HepG2 (cell line): ENCODE data around the gene DGAT2. TPM values are rescaled to one million over a fixed set of nuclear protein-coding genes. Genes with fewer than 3 reads are reported as not detected.

Source experiments
- ETV6 ChIP-seq: sonication (generic); formaldehyde crosslinking; conservative IDR thresholded peaks from 2 replicates; pipeline ENCODE4 v1.4.0; 2020; ENCODE audit warnings: missing genetic modification reagents
- GABPA ChIP-seq, 2 experiments: IDR thresholded peaks; 2 replicates each; pipeline ENCODE4 v1.6.1; 2011 to 2016; ENCODE audit warnings: low read depth in 2 of 2, low read length in 1 of 2, missing biosample characterization in 1 of 2, missing genetic modification characterization in 1 of 2
- HNRNPUL1 ChIP-seq: fragments of 200-400 bp; formaldehyde crosslinking; IDR thresholded peaks from 2 replicates; pipeline ENCODE4 v1.6.1; 2017; ENCODE audit warnings: low read depth, mild to moderate bottlenecking, low read length, moderate library complexity
- MIER3 ChIP-seq: IDR thresholded peaks from 2 replicates; pipeline ENCODE4 v1.6.1; 2016; ENCODE audit warnings: missing compliant biosample characterization, borderline replicate concordance
- NKX3-1 ChIP-seq: sonication (generic); formaldehyde crosslinking; IDR thresholded peaks from 2 replicates; pipeline ENCODE4 v1.5.0; 2020; ENCODE audit warnings: missing genetic modification reagents
- NONO ChIP-seq, 2 experiments: fragments of 450-650 bp in 1 of 2; sonication (generic) in 1 of 2; formaldehyde crosslinking in 1 of 2; IDR thresholded peaks in 1 of 2; conservative IDR thresholded peaks in 1 of 2; 2 replicates each; pipeline versions ENCODE4 v1.6.1 to v1.8.0; 2017 to 2022; ENCODE audit warnings: mild to moderate bottlenecking in 1 of 2, missing genetic modification reagents in 1 of 2, moderate library complexity in 1 of 2
- SYNCRIP ChIP-seq: fragments of 200-400 bp; formaldehyde crosslinking; IDR thresholded peaks from 2 replicates; pipeline ENCODE4 v1.6.1; 2018; ENCODE audit warnings: mild to moderate bottlenecking, low read depth, low read length; ENCODE audit not compliant: insufficient read depth
- ZFP82 ChIP-seq: sonication (generic); formaldehyde crosslinking; IDR thresholded peaks from 2 replicates; pipeline ENCODE4 v1.5.1; 2020; ENCODE audit warnings: mild to moderate bottlenecking, missing genetic modification reagents, borderline replicate concordance
- ZNF224 ChIP-seq: sonication (generic); formaldehyde crosslinking; IDR thresholded peaks from 2 replicates; pipeline ENCODE4 v1.5.0; 2020; ENCODE audit warnings: mild to moderate bottlenecking, missing genetic modification reagents
- ZNF264 ChIP-seq: sonication (generic); formaldehyde crosslinking; IDR thresholded peaks from 2 replicates; pipeline ENCODE4 v1.4.0; 2020; ENCODE audit warnings: missing genetic modification reagents
- ZNF329 ChIP-seq: sonication (generic); formaldehyde crosslinking; IDR thresholded peaks from 2 replicates; pipeline ENCODE4 v1.9.0; 2021; ENCODE audit warnings: low read depth, mild to moderate bottlenecking, missing genetic modification reagents
- ZNF484 ChIP-seq: sonication (generic); formaldehyde crosslinking; IDR thresholded peaks from 2 replicates; pipeline ENCODE4 v1.5.1; 2020; ENCODE audit warnings: mild to moderate bottlenecking, low read depth, missing genetic modification reagents, borderline replicate concordance
- ZNF510 ChIP-seq: sonication (generic); formaldehyde crosslinking; IDR thresholded peaks from 2 replicates; pipeline ENCODE4 v1.4.0; 2020; ENCODE audit warnings: low read depth, mild to moderate bottlenecking, missing genetic modification reagents
- ZNF720 ChIP-seq: sonication (generic); formaldehyde crosslinking; IDR thresholded peaks from 2 replicates; pipeline ENCODE4 v1.4.0; 2020; ENCODE audit warnings: missing genetic modification reagents
- polyA plus RNA-seq, 8 experiments: library from polyadenylated mRNA; depleted of rRNA in 3 of 8; stranded (reverse) in 7 of 8; unstranded in 1 of 8; fragments of >200 nt; fragmentation: Illumina TruSeq in 4 of 8; extraction: Trizol in 4 of 8; gene quantifications; 2 replicates each; pipeline versions ENCODE4 v1.2.1 to v1.2.3, GENCODE V29; 2011 to 2016; ENCODE audit warnings: low read depth in 4 of 8, missing spikeins in 1 of 8, mixed read lengths in 1 of 8; ENCODE audit not compliant: insufficient read depth in 1 of 8
- total RNA-seq, 5 experiments: library from RNA; depleted of rRNA; stranded (reverse); fragments of >200 nt; fragmentation: Illumina TruSeq; extraction: Trizol; gene quantifications; 2 replicates each; pipeline ENCODE4 v1.2.3, GENCODE V29; 2016; ENCODE audit warnings: low read depth in 1 of 5
- TF ChIP-seq, protein P1 (sequence below): sonication (generic); formaldehyde crosslinking; IDR thresholded peaks from 2 replicates; pipeline ENCODE4 v1.4.0; 2020; ENCODE audit warnings: mild to moderate bottlenecking, missing genetic modification reagents
- TF ChIP-seq, protein P2 (sequence below): sonication (generic); formaldehyde crosslinking; IDR thresholded peaks from 2 replicates; pipeline ENCODE4 v1.4.0; 2020; ENCODE audit warnings: mild to moderate bottlenecking, low read depth, missing genetic modification reagents
- TF ChIP-seq, protein P3 (sequence below): sonication (generic); formaldehyde crosslinking; IDR thresholded peaks from 2 replicates; pipeline ENCODE4 v1.5.0; 2020; ENCODE audit warnings: mild to moderate bottlenecking, missing genetic modification reagents

DGAT2 gene
- total and polyA plus RNA-seq, 2 of the 13 experiments (the other 11 are each of a cell fraction or from before 2014, with no cell fraction given) = 39.0 to 65.6 TPM

DNA sequence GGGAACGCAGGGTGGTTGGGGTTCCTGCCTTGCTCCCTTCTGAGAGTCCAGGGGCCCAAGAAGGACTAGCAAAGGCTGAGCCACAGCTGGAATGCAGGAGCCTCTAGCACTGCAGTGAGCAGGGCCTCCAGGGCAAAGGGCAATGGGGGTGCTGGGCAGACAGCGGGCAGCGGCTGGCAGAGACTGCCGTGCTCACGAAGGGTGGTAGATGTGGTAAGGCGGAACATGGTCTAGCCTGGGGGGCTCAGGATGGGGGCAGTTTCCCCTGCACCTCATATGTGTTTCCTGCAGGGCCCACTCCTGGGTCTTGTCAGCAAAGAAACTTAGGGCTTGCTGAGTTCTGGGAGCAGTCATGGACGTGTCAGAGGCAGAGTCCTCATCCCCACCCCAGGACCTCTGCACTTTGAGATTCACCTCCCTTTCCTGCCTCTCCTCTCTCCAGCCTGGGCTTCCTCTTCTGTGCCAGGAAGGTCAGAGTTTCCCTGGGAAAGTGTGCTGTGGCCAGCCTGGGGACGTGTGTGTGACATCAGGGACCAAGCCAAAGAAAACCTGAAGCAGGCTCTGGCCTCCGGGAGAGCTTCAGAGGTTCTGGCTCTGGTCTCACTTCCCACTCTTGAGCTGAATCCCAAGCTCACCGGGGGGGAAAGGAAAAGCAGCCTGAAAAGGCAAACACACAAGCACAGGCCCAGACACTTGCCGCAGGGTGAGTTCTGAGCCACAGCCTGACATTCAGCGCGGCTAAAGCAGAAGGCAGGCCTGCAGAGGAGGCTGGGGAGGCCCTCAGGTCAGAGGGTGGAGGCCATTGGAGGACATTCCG is 46.5 kb upstream of the DGAT2 start (continued):
- TF ChIP-seq, protein P1, sequence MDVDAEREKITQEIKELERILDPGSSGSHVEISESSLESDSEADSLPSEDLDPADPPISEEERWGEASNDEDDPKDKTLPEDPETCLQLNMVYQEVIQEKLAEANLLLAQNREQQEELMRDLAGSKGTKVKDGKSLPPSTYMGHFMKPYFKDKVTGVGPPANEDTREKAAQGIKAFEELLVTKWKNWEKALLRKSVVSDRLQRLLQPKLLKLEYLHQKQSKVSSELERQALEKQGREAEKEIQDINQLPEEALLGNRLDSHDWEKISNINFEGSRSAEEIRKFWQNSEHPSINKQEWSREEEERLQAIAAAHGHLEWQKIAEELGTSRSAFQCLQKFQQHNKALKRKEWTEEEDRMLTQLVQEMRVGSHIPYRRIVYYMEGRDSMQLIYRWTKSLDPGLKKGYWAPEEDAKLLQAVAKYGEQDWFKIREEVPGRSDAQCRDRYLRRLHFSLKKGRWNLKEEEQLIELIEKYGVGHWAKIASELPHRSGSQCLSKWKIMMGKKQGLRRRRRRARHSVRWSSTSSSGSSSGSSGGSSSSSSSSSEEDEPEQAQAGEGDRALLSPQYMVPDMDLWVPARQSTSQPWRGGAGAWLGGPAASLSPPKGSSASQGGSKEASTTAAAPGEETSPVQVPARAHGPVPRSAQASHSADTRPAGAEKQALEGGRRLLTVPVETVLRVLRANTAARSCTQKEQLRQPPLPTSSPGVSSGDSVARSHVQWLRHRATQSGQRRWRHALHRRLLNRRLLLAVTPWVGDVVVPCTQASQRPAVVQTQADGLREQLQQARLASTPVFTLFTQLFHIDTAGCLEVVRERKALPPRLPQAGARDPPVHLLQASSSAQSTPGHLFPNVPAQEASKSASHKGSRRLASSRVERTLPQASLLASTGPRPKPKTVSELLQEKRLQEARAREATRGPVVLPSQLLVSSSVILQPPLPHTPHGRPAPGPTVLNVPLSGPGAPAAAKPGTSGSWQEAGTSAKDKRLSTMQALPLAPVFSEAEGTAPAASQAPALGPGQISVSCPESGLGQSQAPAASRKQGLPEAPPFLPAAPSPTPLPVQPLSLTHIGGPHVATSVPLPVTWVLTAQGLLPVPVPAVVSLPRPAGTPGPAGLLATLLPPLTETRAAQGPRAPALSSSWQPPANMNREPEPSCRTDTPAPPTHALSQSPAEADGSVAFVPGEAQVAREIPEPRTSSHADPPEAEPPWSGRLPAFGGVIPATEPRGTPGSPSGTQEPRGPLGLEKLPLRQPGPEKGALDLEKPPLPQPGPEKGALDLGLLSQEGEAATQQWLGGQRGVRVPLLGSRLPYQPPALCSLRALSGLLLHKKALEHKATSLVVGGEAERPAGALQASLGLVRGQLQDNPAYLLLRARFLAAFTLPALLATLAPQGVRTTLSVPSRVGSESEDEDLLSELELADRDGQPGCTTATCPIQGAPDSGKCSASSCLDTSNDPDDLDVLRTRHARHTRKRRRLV (CRISPR knock-in tag) = peak; percentile 87; the same call in 1 of the 2 replicates
- TF ChIP-seq ZNF510 (CRISPR knock-in tag) = no peak; the same call in 1 of the 2 replicates
- TF ChIP-seq GABPA (IDR thresholded peaks at IDR 0.05; ENCODE audit: low read depth, low read length) = no peak
- no peak; the same call in 1 of the 2 replicates for TF ChIP-seq GABPA (CRISPR knock-in tag; IDR thresholded peaks at IDR 0.05; ENCODE audit: low read depth)
- TF ChIP-seq ZNF484 (CRISPR knock-in tag) = no peak
- 0 out of 2 replicates have a peak, but pooled peaks have one; percentile 51 for TF ChIP-seq NKX3-1 (CRISPR knock-in tag)
- no peak for TF ChIP-seq HNRNPUL1
- TF ChIP-seq, protein P2, sequence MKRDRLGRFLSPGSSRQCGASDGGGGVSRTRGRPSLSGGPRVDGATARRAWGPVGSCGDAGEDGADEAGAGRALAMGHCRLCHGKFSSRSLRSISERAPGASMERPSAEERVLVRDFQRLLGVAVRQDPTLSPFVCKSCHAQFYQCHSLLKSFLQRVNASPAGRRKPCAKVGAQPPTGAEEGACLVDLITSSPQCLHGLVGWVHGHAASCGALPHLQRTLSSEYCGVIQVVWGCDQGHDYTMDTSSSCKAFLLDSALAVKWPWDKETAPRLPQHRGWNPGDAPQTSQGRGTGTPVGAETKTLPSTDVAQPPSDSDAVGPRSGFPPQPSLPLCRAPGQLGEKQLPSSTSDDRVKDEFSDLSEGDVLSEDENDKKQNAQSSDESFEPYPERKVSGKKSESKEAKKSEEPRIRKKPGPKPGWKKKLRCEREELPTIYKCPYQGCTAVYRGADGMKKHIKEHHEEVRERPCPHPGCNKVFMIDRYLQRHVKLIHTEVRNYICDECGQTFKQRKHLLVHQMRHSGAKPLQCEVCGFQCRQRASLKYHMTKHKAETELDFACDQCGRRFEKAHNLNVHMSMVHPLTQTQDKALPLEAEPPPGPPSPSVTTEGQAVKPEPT = no peak
- TF ChIP-seq ZNF264 = peak; percentile 61; the same call in 1 of the 2 replicates
- no peak for TF ChIP-seq MIER3
- no peak for TF ChIP-seq ZFP82 (CRISPR knock-in tag)
- TF ChIP-seq ETV6 = no peak
- TF ChIP-seq ZNF720 (CRISPR knock-in tag) = no peak
- no peak for TF ChIP-seq NONO (IDR thresholded peaks at IDR 0.05)
- TF ChIP-seq NONO (CRISPR knock-in tag; conservative IDR thresholded peaks at IDR 0.05) = peak; percentile 47
- TF ChIP-seq SYNCRIP = no peak
- TF ChIP-seq ZNF329 (CRISPR knock-in tag) = no peak
- TF ChIP-seq, protein P3, sequence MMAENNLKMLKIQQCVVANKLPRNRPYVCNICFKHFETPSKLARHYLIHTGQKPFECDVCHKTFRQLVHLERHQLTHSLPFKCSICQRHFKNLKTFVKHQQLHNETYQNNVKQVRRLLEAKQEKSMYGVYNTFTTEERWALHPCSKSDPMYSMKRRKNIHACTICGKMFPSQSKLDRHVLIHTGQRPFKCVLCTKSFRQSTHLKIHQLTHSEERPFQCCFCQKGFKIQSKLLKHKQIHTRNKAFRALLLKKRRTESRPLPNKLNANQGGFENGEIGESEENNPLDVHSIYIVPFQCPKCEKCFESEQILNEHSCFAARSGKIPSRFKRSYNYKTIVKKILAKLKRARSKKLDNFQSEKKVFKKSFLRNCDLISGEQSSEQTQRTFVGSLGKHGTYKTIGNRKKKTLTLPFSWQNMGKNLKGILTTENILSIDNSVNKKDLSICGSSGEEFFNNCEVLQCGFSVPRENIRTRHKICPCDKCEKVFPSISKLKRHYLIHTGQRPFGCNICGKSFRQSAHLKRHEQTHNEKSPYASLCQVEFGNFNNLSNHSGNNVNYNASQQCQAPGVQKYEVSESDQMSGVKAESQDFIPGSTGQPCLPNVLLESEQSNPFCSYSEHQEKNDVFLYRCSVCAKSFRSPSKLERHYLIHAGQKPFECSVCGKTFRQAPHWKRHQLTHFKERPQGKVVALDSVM (CRISPR knock-in tag) = peak; percentile 96
- TF ChIP-seq ZNF224 (CRISPR knock-in tag) = no peak
